BLaER1 (cell line): ENCODE measurements around the gene DYNC1H1.

ENCODE experiments used
- H3K27ac ChIP-seq: shearing (Covaris generic); formaldehyde crosslinking; 2 replicates; pipeline ENCODE4 v1.8.1; 2022
- H3K27me3 ChIP-seq: shearing (Covaris generic); formaldehyde crosslinking; 2 replicates; pipeline ENCODE4 v1.8.1; 2022
- H3K36me3 ChIP-seq: shearing (Covaris generic); formaldehyde crosslinking; 2 replicates; pipeline ENCODE4 v1.8.1; 2022
- H3K4me1 ChIP-seq: shearing (Covaris generic); formaldehyde crosslinking; 2 replicates; pipeline ENCODE4 v1.8.1; 2022
- H3K4me2 ChIP-seq: shearing (Covaris generic); formaldehyde crosslinking; 2 replicates; pipeline ENCODE4 v1.8.1; 2022
- H3K4me3 ChIP-seq: shearing (Covaris generic); formaldehyde crosslinking; 2 replicates; pipeline ENCODE4 v1.8.1; 2022
- H3K9ac ChIP-seq: shearing (Covaris generic); formaldehyde crosslinking; 2 replicates; pipeline ENCODE4 v1.8.1; 2022
- H3K9me3 ChIP-seq: shearing (Covaris generic); formaldehyde crosslinking; 2 replicates; pipeline ENCODE4 v1.8.1; 2022
- H4K20me1 ChIP-seq: shearing (Covaris generic); formaldehyde crosslinking; 2 replicates; pipeline ENCODE4 v1.8.1; 2022
- Cebpa-rat ChIP-seq: shearing (Covaris generic); IDR thresholded peaks from 2 replicates; pipeline ENCODE4 v1.8.1; 2022

Gene DYNC1H1

GRCh38 chr14:102092806-102093205 is 128.4 kb downstream of the DYNC1H1 start:
- Histone ChIP-seq H3K4me2 (no peak overlapping the region), H3K27ac (no peak overlapping the region), H3K4me3 (no peak overlapping the region), H3K4me1 (peaks cover 45% of the 10 kb centered on the region), H4K20me1 (no peaks in the 10 kb centered on the region), H3K9me3 (no peaks in the 10 kb centered on the region), H3K27me3 (no peaks in the 10 kb centered on the region), H3K36me3 (no peaks in the 10 kb centered on the region), H3K9ac (no peak overlapping the region)
- TF ChIP-seq Cebpa-rat, result no peak

- H3K27me3 ChIP-seq, result no peaks in the 10 kb centered on the region
- H3K27ac ChIP-seq, result no peak overlapping the region
- H3K4me1 ChIP-seq, result peaks cover 36% of the 10 kb centered on the region
- TF ChIP-seq Cebpa-rat, result no peak
- no peak overlapping the region for H3K4me3 ChIP-seq
- no peaks in the 10 kb centered on the region for H3K36me3 ChIP-seq
- H3K9ac ChIP-seq, result no peak overlapping the region
- H3K9me3 ChIP-seq, result no peaks in the 10 kb centered on the region
- no peaks in the 10 kb centered on the region for H4K20me1 ChIP-seq
- no peak overlapping the region for H3K4me2 ChIP-seq
Observed at GRCh38 chr14:102094101-102094500, 129.7 kb downstream of the DYNC1H1 start.

GRCh38 chr14:102095231-102095870 is 131.0 kb downstream of the DYNC1H1 start:
- H3K36me3 ChIP-seq, result no peaks in the 10 kb centered on the region
- no peaks in the 10 kb centered on the region for H3K9me3 ChIP-seq
- no peak overlapping the region for H3K27ac ChIP-seq
- no peaks in the 10 kb centered on the region for H4K20me1 ChIP-seq
- no peak for TF ChIP-seq Cebpa-rat
- H3K4me2 ChIP-seq, result no peak overlapping the region
- no peak overlapping the region for H3K4me3 ChIP-seq
- H3K9ac ChIP-seq, result no peak overlapping the region
- no peaks in the 10 kb centered on the region for H3K27me3 ChIP-seq
- H3K4me1 ChIP-seq, result peaks cover 24% of the 10 kb centered on the region

GRCh38 chr14:102095871-102096568 is 131.6 kb downstream of the DYNC1H1 start:
- Histone ChIP-seq H4K20me1 (no peaks in the 10 kb centered on the region), H3K36me3 (no peaks in the 10 kb centered on the region), H3K9ac (no peak overlapping the region), H3K4me3 (no peak overlapping the region), H3K27me3 (no peaks in the 10 kb centered on the region), H3K4me1 (peaks cover 21% of the 10 kb centered on the region), H3K4me2 (peak overlapping the region; percentile 20; the same call in 1 of the 2 replicates), H3K27ac (no peak overlapping the region), H3K9me3 (no peaks in the 10 kb centered on the region)
- TF ChIP-seq Cebpa-rat, result no peak

- Histone ChIP-seq H3K27ac (no peak overlapping the region), H3K36me3 (no peaks in the 10 kb centered on the region), H3K4me2 (peak overlapping the region; percentile 20; the same call in 1 of the 2 replicates), H3K4me1 (peaks cover 21% of the 10 kb centered on the region), H3K9me3 (no peaks in the 10 kb centered on the region), H3K27me3 (no peaks in the 10 kb centered on the region), H4K20me1 (no peaks in the 10 kb centered on the region), H3K9ac (no peak overlapping the region), H3K4me3 (no peak overlapping the region)
- no peak for TF ChIP-seq Cebpa-rat
Observed at GRCh38 chr14:102096569-102097188, 132.3 kb downstream of the DYNC1H1 start.

- Histone ChIP-seq H3K27me3 (no peaks in the 10 kb centered on the region), H4K20me1 (no peaks in the 10 kb centered on the region), H3K36me3 (no peaks in the 10 kb centered on the region), H3K27ac (no peak overlapping the region), H3K9me3 (no peaks in the 10 kb centered on the region), H3K9ac (peak overlapping the region; percentile 65), H3K4me2 (peak overlapping the region; percentile 10; the same call in 1 of the 2 replicates), H3K4me1 (peaks cover 21% of the 10 kb centered on the region), H3K4me3 (no peak overlapping the region)
- TF ChIP-seq Cebpa-rat, result no peak
Observed at GRCh38 chr14:102097441-102098135, 133.2 kb downstream of the DYNC1H1 start.

GRCh38 chr14:102103062-102103695 is 138.8 kb downstream of the DYNC1H1 start:
- Histone ChIP-seq H3K4me3 (no peak overlapping the region), H3K4me2 (0 out of 2 replicates have a peak overlapping the region, but pooled peaks have one; percentile 17), H3K27ac (no peak overlapping the region), H3K4me1 (peaks cover 13% of the 10 kb centered on the region; the same call in 1 of the 2 replicates), H3K9ac (no peak overlapping the region), H3K9me3 (no peaks in the 10 kb centered on the region), H4K20me1 (no peaks in the 10 kb centered on the region), H3K27me3 (no peaks in the 10 kb centered on the region), H3K36me3 (no peaks in the 10 kb centered on the region)
- TF ChIP-seq Cebpa-rat, result no peak

- Histone ChIP-seq H3K27ac (no peak overlapping the region), H3K36me3 (no peaks in the 10 kb centered on the region), H3K9ac (no peak overlapping the region), H3K27me3 (no peaks in the 10 kb centered on the region), H3K4me1 (peaks cover 9% of the 10 kb centered on the region; the same call in 1 of the 2 replicates), H3K9me3 (peaks cover 16% of the 10 kb centered on the region), H3K4me3 (no peak overlapping the region), H3K4me2 (no peak overlapping the region), H4K20me1 (no peaks in the 10 kb centered on the region)
- no peak for TF ChIP-seq Cebpa-rat
Observed at GRCh38 chr14:102105369-102105768, 141.0 kb downstream of the DYNC1H1 start.
